Fibroblast of mammary gland (primary cell): ENCODE results near the gene METTL8.

Experiments
- DNase-seq: peaks from one replicate; pipeline ENCODE4 v3.0.0-alpha.2; 2010; ENCODE audit warnings: low read depth
- H3K4me3 ChIP-seq: 2 replicates; pipeline ENCODE4 v1.5.1; 2011; ENCODE audit warnings: low read depth, mild to moderate bottlenecking, low read length, moderate library complexity; ENCODE audit not compliant: control insufficient read depth
- TF ChIP-seq, protein P1 (sequence below): conservative IDR thresholded peaks from 2 replicates; pipeline ENCODE4 v1.5.1; 2011; ENCODE audit warnings: low read depth, low read length, inconsistent platforms; ENCODE audit not compliant: control insufficient read depth, insufficient read depth

The METTL8 gene

DNA sequence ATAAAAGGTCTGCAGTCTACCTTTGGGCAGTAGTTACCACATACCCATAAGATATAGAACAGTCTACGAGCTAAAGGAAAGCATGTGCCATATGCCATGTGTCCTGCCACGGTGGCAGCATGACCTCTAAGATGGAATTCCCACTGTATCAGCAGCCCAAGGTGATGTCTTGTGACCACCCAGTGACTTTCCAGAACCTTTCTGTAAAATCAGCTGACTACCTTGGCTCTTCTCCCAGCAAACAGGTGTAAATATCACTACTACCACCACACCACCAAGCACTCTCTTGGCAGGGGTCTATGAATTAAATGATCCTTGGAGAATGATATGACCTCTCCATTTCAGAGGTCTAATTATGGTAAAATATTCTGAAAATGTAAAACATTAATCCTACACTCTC lies 99.6 kb downstream of the METTL8 start:
- no peak for DNase-seq
- TF ChIP-seq, protein P1, sequence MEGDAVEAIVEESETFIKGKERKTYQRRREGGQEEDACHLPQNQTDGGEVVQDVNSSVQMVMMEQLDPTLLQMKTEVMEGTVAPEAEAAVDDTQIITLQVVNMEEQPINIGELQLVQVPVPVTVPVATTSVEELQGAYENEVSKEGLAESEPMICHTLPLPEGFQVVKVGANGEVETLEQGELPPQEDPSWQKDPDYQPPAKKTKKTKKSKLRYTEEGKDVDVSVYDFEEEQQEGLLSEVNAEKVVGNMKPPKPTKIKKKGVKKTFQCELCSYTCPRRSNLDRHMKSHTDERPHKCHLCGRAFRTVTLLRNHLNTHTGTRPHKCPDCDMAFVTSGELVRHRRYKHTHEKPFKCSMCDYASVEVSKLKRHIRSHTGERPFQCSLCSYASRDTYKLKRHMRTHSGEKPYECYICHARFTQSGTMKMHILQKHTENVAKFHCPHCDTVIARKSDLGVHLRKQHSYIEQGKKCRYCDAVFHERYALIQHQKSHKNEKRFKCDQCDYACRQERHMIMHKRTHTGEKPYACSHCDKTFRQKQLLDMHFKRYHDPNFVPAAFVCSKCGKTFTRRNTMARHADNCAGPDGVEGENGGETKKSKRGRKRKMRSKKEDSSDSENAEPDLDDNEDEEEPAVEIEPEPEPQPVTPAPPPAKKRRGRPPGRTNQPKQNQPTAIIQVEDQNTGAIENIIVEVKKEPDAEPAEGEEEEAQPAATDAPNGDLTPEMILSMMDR: no peak
- H3K4me3 ChIP-seq: no peak overlapping the region

DNA sequence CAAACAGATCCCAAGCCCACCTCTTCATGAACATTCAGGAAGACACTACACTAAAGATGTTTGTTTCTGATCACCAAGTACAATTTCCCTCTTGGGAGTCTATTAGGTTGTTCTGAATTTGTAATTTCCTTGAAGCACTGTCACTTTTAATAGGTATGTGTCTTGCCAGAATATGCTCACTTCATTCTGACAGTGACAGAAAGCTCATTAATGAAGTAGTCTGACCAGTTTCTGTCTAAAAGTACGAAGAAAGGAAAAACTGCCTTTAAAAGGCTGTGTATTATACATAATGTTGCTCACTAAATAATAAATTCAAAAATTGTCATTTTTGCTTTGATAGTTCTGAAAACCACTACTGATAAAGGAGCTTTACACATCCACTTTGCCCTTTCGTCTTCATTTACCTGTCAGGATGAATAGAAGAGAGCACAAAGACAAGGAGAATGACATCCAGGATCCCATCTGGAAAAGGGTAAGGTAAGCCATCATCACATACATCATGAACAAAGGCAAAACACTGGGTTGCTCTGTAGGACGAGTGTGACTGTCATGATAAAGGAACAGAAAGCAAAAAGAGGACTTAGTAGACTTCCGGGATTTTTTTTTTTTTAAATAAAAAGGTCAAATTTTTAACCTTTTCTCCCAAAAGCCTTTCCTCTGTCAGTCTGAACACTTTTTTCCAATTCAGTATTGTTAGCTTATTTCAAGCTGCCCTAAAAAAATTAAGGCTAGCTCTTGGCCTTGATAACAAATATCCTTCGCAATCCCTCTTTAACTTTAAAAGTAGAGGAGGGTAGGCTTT lies 103.4 kb downstream of the METTL8 start:
- H3K4me3 ChIP-seq: no peak overlapping the region
- TF ChIP-seq, protein P1: no peak
- no peak for DNase-seq

DNA sequence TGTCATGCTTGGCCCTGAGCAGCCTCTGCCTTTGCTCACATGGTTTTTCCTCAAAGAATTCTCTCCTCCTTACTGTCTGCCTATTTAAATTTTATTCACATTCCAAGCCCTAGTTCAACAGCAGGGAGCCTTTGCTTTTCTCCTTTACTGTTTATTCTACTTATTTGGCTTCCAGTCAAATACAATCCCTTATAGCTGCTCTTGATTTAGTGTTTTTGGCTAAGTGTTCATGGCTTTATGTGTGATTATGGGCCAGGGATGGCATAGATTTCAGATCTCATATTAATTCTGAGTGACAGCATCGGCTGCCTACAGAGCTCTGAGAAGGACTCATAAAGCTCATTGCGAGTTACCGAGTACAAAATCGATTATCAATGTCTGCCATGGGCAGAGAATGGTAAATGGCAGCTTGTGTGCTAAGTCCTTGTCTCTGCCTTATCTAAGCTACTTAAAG lies 106.7 kb downstream of the METTL8 start:
- no peak for DNase-seq
- TF ChIP-seq, protein P1: no peak
- H3K4me3 ChIP-seq: no peak overlapping the region

DNA sequence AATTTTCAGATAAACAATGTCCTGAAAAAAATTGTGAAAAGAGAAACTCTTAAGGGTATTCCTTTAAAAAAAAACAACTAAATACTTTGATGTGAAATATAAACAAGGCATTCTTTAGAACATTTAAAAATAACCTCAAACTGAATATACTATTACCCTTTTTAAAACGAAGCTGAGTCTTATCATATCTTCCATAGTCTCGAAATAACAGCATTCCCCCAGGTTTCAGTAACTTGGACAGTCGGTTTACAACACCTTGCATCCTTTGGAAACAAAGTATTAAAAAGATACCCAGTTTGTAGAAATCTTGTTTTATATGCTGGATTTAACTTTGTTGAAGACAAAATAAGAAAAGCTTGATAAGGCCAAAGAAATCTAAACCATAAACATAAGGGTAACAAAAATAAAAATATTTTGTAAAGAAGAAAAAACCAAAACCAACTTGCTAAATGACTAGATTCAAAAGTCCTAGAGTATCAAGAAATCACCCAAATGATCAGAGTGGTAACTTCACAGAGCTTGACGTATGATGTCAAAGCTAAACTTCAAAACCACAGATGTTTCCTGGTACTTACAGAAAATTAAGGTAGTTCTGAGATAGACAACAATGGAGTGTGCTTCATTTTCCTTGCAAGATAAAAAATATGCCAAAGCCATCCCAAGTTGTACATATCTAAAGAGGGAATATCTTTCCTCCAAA lies 107.8 kb downstream of the METTL8 start:
- TF ChIP-seq, protein P1: no peak
- H3K4me3 ChIP-seq: no peak overlapping the region
- DNase-seq: no peak

DNA sequence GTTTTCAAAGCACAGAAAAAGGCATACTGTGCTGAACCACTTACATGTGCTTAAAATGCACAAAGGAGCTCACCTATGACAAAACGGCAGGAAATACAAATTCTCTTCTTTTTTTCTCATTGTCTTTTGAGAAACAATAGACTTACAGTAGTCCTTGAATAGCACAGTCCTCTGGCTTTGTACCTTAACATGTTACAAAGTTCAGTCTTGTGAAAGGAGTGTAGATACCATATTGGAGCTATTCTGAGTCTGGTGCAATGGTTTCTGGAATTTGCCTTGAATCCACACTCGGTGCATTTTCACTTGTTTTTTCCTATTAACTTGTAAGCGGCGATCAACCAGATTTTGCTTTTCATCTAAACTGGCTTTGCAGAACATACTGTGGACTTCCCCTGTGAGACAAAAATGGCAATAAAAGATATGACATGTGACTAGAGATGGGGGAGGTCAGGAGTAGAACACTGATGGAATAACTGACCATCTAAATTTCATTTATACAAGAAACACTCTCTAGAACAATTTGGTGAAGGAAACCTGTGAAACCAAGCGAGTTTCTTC lies 109.7 kb downstream of the METTL8 start:
- no peak for DNase-seq
- H3K4me3 ChIP-seq: no peak overlapping the region
- TF ChIP-seq, protein P1: no peak

DNA sequence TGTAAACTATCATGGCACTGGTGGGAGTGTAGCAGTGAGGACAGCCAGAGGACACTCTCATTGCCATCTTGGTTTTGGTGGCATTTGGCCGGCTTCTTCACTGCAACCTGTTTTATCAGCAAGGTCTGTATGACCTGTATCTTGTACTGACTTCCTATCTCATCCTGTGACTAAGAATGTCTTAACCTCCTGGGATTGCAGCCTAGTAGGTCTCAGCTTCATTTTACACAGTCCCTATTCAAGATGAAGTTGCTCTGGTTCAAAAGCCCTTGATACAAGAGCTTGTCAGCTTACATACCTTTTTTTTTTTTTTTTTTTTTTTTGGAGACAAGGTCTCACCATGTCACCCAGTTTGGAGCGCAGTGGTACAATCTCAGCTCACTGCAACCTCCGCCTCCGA lies 110.9 kb downstream of the METTL8 start:
- DNase-seq: no peak
- TF ChIP-seq, protein P1: no peak
- H3K4me3 ChIP-seq: no peak overlapping the region
